Vagina (tissue), 2 donors: Measurements from ENCODE around the gene ITIH5.
"Not testable (repeated sequence)": the region's sequence is repeated elsewhere in the genome, so short reads cannot be mapped to it uniquely, and the experiment has no call there.

Experiments
- CTCF ChIP-seq, 3 experiments: fragments of 450-650 bp in 2 of 3; fragments of 200-600 bp in 1 of 3; sonication (generic) in 1 of 3; IDR thresholded peaks; one replicate each; pipeline ENCODE4 v1.5.1; 2017 to 2019; ENCODE audit warnings: antibody characterized with exemption in 3 of 3, mild to moderate bottlenecking in 2 of 3, moderate library complexity in 2 of 3
- POLR2AphosphoS5 ChIP-seq, 2 donors: sonication (generic); formaldehyde crosslinking; IDR thresholded peaks; one replicate each; pipeline ENCODE4 v1.9.0; 2017; ENCODE audit warnings: antibody characterized with exemption in 2 of 2, mild to moderate bottlenecking in 2 of 2, low read depth in 1 of 2; ENCODE audit not compliant: insufficient read depth in 1 of 2

GRCh38 chr10:7690885-7691597 lies 24.3 kb upstream of the ITIH5 start:
- not testable (repeated sequence) for TF ChIP-seq CTCF (IDR thresholded peaks at IDR 0.05); POLR2AphosphoS5 (IDR thresholded peaks at IDR 0.05; ENCODE audit: insufficient read depth in 1 of 2, low read depth in 1 of 2)
